Fibroblast of pulmonary artery (primary cell): Measurements from ENCODE around the gene SLC34A1.

Experiments used
- DNase-seq: peaks from one replicate; pipeline ENCODE4 v3.0.0-alpha.2; 2010; ENCODE audit warnings: low read depth
- H3K4me3 ChIP-seq: replicated peaks from 2 replicates; pipeline ENCODE4 v1.5.1; 2011; ENCODE audit warnings: low read depth, mild to moderate bottlenecking, control low read depth, low read length, moderate library complexity
- TF ChIP-seq, protein P1 (sequence below): IDR thresholded peaks from 2 replicates; pipeline ENCODE4 v1.5.1; 2011; ENCODE audit warnings: mild to moderate bottlenecking, control low read depth, low read length, inconsistent platforms; ENCODE audit errors: missing control alignments

The SLC34A1 gene

DNA sequence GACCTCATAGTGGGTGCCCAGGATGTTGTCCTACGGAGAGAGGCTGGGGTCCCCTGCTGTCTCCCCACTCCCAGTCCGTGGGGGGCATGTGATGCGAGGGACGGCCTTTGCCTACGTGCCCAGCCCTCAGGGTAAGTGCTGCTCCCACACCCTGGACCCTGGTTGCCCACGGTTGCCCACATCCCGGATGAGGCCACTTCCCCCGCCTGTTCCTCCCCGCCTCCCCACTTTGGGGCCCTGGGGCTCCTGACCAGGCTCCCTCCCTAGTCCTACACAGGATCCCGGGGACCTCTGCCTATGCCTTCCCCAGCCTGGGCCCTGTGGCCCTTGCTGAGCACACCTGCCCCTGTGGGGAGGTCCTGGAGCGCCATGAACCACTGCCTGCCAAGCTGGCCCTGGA lies 1.5 kb downstream of the SLC34A1 start:
- H3K4me3 ChIP-seq, result no peak overlapping the region
- DNase-seq, result no peak
- TF ChIP-seq, protein P1, sequence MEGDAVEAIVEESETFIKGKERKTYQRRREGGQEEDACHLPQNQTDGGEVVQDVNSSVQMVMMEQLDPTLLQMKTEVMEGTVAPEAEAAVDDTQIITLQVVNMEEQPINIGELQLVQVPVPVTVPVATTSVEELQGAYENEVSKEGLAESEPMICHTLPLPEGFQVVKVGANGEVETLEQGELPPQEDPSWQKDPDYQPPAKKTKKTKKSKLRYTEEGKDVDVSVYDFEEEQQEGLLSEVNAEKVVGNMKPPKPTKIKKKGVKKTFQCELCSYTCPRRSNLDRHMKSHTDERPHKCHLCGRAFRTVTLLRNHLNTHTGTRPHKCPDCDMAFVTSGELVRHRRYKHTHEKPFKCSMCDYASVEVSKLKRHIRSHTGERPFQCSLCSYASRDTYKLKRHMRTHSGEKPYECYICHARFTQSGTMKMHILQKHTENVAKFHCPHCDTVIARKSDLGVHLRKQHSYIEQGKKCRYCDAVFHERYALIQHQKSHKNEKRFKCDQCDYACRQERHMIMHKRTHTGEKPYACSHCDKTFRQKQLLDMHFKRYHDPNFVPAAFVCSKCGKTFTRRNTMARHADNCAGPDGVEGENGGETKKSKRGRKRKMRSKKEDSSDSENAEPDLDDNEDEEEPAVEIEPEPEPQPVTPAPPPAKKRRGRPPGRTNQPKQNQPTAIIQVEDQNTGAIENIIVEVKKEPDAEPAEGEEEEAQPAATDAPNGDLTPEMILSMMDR, result no peak

DNA sequence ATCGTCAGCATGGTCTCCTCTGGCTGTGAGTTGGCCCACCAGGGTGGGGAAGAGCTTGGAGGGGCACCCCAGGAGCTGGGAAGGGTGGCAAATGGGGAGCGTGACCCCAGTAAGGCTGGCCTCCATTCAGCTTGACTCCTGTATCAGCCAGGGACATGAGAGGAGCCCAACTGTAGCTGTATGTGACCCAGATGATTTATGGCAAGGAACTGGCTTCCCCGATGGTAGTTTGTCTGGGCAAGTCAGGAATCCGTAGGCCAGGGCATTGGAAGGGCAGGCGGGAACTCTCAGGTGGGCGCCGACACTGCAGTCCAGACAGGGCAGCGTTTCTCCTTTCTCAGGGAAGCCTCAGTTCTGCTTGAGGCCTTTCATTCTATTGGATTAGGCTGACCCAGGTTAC lies 2.3 kb downstream of the SLC34A1 start:
- TF ChIP-seq, protein P1, result no peak
- no peak overlapping the region for H3K4me3 ChIP-seq

DNA sequence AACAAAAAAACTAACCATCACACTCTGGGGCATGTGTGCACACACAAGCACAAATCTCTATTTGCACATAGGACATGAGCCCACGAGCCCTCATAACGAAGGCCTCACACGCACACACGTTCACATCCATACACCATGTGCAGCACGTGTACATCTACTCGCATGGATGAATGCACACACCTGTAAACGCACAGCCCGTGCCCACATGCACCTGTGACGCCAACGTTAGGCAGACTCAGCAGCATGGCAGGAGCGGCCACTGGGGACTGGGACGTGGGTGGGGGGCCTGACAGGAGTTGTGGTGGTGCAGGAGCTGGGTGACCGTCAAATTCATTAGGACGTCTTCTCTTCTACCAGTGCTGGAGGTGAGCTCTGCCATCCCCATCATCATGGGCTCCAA lies 3.2 kb downstream of the SLC34A1 start:
- no peak overlapping the region for H3K4me3 ChIP-seq
- no peak for DNase-seq
- TF ChIP-seq, protein P1, result no peak

More for the DNA sequence above, 2.3 kb downstream of the SLC34A1 start:
- no peak for DNase-seq

DNA sequence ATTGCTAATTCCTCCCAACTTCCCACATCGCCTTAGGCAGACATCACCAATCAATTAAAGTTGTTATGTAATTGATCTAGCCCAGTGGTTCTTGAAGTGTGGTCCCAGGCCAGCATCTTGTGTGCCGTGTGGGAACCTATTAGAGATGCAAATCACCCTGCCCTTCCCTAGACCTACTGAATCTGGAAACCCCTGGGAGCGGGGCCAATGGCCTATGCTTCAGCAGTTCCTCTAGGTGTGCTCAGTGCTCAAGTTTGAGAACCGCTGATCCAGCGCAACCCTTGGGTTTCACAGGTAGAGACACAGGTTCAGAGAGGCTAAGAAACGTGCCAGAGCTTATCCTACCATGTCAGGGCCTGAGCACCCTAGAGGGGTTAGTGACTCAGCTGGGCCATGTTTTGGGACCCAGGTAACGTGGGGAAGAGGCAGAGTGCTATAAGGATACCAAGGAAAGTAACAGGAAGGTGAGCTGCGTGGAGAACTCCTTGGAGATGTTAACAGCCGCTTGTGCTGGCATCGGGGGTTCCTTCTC lies 4.4 kb downstream of the SLC34A1 start:
- no peak overlapping the region for H3K4me3 ChIP-seq
- no peak for DNase-seq

DNA sequence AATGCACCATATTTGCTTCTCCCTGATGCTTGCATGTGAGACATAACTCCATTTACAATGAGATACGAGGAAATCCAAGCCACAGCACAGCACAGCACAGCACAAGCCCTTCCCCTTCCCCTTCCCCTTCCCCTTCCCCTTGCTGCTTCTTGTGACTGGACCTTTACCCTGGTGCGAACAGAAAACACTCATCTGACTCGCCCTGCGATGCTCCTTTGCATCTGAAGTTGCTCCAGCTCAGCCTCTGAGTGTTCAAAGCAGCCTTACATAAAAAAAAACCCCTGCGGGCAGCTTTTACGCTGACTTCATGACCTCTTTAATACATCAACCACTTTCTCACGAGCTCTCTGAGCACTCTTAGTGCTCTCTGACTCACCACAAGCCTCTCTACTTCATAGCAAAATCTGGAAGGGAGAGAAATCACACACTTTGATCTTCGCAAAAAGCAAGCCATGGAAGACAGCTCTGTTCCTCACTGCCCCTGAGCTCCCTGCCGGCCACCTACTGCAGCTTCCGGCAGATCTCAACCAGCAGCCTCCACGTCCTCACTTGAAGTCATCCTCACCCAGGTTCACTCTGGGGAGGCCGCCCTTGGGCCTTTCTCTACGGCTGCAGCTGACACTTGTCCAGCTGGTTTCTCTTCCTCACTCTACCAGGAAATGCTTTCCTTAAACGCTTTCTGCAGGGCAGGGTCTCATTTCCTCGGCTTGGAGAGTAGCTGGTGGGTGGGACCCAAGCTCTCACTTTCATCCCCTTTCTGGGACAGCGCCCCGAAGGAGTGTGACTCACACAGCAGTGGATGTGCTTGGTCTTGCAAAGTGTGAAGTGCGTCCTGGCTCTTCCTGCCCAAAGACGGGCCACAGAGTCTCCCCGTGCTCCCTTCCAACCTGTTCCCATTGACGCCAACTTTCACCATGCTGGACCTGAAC lies 5.3 kb downstream of the SLC34A1 start:
- no peak overlapping the region for H3K4me3 ChIP-seq
- TF ChIP-seq, protein P1, result no peak
- DNase-seq, result peak; percentile 63

More for the DNA sequence above, 4.4 kb downstream of the SLC34A1 start:
- TF ChIP-seq, protein P1, result no peak

DNA sequence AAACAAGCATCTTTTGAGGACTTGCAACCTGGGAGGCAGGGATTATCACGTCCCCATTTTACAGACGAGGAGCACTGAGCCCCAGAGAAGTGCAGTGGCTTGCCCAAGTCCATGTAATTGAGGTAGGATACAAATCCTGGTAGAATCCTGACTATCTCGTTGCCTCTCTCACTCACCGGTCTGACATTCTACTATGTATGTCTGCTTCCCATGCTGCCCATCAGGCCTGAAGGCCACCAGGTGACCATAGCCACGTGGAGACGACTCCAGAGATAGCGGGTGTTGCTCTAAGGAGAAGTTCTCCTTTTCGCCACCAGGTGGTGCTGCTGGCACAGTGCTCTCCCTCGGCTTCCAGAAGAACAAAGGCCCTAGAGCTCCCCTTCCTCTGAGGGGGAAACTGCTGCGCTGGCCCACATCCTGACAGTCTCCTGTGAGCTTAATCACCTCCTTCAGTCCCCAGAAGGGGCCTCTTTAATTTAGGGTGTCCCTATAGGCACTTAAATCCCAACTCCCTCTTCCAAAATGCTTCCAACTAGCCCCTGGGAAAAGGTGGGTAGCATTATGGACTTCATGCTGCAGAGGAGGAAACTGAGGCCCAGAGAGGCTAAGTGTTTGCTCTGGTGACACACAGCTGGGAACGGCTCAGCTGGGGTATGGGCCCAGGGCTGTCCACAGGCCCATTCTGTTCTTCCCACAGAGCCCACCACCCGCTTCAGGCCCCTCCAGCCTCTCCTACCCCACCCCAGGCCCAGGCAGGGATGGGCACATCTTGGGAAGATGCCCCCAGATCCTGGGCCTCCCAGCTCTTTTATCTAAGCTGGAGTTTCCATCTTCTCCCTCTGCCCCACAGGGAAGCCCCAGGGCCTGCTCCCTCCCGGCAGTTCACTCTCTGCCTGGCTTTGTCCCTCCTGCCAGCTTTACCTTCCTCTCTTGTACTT lies 6.4 kb downstream of the SLC34A1 start:
- TF ChIP-seq, protein P1, result peak; percentile 93
- H3K4me3 ChIP-seq, result no peak overlapping the region
- peak; percentile 86 for DNase-seq
